ENCODE data around the gene TEP1.
A peak's percentile ranks its signal among the peaks of the same experiment; 100 is the strongest.
"Not testable (repeated sequence)": the region's sequence is repeated elsewhere in the genome, so short reads cannot be mapped to it uniquely, and the experiment has no call there.

The TEP1 gene

GRCh38 chr14:20412876-20413743 is at the start of gene TEP1:
Gene TEP1, minus strand, starts transcription at chr14:20413501. Its CDS starts 5,062 bp downstream, at chr14:20408439.
- peak; percentile 65 to 82 for DNase-seq

GRCh38 chr14:20461225-20462141 is 48.2 kb upstream of the TEP1 start, which contains the start of gene PIP4P1:
Gene PIP4P1, minus strand, starts transcription at chr14:20461434. Its CDS starts 109 bp downstream, at chr14:20461325.
- peak; percentile 99 to 100 for DNase-seq

GRCh38 chr14:20460458-20461224 is 47.3 kb upstream of the TEP1 start:
- peak in 1 of 2 experiments; percentile 54 for DNase-seq

- DNase-seq, result no peak
Measured at GRCh38 chr14:20458031-20458789, 44.9 kb upstream of the TEP1 start.

GRCh38 chr14:20456971-20457370 is 43.7 kb upstream of the TEP1 start:
- DNase-seq, result no peak

GRCh38 chr14:20455355-20456300 is 42.3 kb upstream of the TEP1 start:
- peak; percentile 88 to 92 for DNase-seq

GRCh38 chr14:20454516-20455354 is 41.4 kb upstream of the TEP1 start, which contains the start of the genes APEX1 and OSGEP:
Gene APEX1, plus strand, starts transcription at chr14:20455226. Its CDS starts 420 bp downstream, at chr14:20455646.
Gene OSGEP, minus strand, starts transcription at chr14:20454812. Its CDS starts 129 bp downstream, at chr14:20454683.
- DNase-seq, result peak; percentile 97 to 100

GRCh38 chr14:20452831-20453230 is 39.5 kb upstream of the TEP1 start:
- DNase-seq, result not testable (repeated sequence)

- DNase-seq, result no peak
Measured at GRCh38 chr14:20446889-20447288, 33.6 kb upstream of the TEP1 start.

GRCh38 chr14:20443650-20444049 is 30.3 kb upstream of the TEP1 start:
- DNase-seq, result not testable (repeated sequence)

GRCh38 chr14:20441461-20441860 is 28.2 kb upstream of the TEP1 start:
- no peak for DNase-seq

GRCh38 chr14:20440882-20441281 is 27.6 kb upstream of the TEP1 start:
- DNase-seq, result no peak

- DNase-seq, result no peak
Measured at GRCh38 chr14:20440465-20440864, 27.2 kb upstream of the TEP1 start.

- DNase-seq, result no peak
Measured at GRCh38 chr14:20438664-20439063, 25.4 kb upstream of the TEP1 start.

- DNase-seq, result no peak
Measured at GRCh38 chr14:20436363-20436755, 23.1 kb upstream of the TEP1 start.

GRCh38 chr14:20435582-20436362 is 22.5 kb upstream of the TEP1 start, which contains the start of gene KLHL33:
Gene KLHL33, minus strand, starts transcription at chr14:20436166. Its CDS starts 355 bp downstream, at chr14:20435811.
- no peak for DNase-seq

GRCh38 chr14:20434701-20435581 is 21.6 kb upstream of the TEP1 start:
- DNase-seq, result no peak

Data from NCI-H446 (cell line).